Stimulated activated CD8-positive, alpha-beta memory T cell treated with anti-CD3 and anti-CD28 coated beads, Interleukin-2, amount 100 ng/mL, for 1 hour (primary cell): ENCODE measurements around the gene TOP3B.
A peak's percentile ranks its signal among the peaks of the same experiment; 100 is the strongest.

Source experiments
- DNase-seq, 2 donors: peaks; one replicate each; pipeline ENCODE4 v3.0.0-alpha.2; 2020; ENCODE audit warnings: low read depth in 2 of 2

TOP3B gene

DNA sequence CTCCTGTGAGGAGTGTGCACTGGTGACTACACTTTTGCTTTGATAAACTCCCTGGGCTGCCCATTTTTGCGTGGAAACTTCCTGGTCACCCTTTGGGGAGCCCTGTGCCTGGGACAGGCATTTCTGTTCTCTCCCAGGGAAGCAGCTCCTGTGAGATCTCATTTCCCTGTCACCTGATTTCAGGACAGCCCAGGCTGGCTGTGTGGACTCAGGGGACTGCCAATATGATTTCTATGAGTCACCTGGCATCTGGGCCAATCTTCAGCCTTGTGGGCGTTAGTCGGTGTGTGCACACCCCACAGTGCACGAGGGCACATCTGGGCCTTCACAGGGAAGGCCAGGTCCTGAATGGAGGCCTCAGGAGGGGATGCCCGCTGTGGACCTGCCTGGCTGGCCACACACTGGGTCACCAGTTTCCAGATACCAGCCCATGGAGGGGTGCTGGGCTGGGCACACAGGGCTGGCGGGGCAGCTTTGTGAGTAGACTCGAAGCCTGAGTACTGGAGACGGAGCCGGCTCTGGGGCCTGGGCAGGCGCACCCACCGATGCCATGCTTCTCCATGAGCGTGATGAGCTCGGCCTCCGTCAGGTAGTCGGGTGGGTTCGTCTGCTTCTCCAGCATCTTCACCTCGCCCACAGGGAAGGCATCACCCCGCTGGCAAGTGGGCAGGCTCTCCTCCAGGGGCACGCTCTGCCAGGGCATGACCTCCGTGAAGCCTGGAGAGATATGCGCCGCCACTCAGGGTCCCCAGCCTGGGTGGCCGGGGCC, 20.5 kb downstream of the TOP3B start:
- no peak for DNase-seq

DNA sequence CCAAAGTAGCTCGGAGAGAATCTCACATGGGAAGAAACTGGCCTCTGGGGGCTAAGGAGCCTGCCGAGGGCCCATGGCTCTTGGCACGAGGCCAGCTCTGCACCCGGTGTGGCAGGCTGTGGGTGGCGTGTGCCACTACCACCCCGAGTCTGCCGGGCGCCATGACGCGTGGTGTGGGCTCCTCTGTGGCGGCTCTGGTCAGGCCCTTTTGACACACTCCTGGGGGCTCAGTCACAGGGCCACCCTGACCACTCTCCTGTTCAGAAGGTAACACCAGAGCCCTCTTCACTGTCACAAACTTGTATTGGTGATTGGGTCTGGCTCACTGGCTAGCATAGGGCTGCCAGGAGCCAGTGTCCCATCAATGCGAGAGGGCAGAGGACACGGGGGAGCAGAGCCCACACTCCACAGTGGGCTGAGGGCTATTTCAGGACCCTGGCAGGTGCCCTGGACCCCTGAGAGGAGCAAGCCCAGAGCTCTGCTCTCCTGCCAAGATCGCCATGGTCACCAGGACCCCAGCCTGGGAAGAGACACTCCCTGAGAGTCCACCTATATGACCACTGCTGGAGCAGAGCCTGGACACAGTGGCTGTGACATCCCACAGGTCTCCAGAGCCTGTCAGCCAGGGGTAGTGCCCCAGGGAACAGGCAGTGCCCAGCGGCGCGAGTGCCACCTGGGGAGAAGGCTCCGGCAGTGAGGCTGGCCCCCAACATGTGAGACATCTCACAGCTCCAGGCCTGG, 21.3 kb downstream of the TOP3B start:
- DNase-seq, result no peak

DNA sequence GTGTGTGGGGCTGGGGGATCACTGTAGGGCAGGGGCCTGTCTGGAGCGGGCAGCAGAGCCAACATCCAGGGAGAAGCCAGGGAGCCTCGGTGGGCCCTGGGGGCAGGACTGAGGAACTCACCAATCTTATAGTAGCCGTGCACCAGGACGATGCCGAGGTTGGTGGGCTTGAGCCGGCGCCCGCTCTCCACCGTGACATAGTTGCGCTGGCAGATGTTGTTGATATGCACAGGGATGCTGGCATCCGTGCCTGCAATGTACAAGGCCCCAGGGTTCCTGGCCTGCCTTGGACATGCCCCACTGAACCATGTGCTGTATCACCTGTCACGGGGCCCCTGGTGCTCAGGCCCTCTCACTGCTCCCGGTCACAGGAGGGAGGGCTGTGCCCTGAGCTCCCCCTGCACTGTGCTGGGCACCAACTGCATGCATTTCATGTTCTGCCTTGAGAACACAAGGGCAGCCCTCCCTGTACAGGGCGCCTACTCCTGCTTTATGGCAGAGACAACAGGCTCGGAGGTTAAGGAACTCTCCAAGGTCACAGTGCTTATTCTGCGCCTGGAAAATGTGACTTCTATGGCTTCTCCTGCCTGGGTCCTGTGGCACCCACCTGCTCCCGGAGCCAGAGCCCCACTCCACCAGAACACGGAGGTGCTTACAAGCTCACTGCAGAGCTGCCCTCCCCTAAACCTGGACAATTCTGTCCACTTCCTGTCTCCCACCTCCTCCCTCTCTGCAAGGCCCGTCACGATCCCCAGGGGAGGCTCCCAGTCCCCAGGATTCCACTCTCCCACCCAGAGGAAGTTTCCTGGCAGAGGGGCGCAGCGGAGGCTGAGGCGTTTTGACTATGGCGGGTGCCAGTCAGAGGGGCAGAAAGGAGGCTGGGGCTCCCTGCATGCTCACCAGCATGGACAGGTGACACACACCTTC, 22.1 kb downstream of the TOP3B start:
- no peak for DNase-seq

DNA sequence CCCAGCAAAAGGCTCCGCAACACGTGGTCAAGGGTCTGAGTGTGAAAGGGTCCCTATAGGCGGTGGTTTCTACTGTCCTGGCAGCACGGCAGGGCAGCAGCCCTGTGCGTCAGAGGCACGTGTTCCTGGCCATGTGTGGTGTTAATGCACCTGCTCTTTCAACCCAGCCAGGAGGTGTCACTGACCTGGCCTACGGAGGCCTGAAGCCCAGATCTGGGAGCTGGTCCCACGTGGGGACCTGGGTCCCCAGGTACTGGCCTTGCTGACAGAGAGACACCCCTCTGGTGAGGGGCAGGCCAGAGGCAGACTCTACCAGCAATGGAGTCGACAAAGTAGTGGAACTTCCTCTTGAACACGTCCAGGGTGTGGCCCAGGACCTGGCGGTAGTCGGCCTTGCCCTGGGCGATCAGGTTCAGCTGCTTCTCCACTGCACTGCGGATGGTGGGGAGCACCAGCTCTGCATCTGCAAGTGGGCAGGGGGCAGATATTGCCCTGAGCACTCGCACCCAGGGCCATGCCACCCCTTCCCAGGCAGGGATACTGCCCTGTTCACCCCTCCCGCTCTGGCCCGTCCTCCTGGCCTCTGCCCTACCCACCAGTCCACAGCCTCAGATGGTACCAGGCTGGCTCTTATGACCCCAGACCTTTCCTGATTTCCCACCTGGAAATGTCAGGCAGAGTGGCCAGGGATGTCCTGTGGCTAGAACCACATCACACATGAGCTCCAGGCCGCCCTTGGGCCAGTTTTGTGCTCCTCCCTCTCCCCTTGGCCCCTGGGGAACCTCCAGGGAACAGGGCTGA, 23.1 kb downstream of the TOP3B start:
- no peak for DNase-seq

DNA sequence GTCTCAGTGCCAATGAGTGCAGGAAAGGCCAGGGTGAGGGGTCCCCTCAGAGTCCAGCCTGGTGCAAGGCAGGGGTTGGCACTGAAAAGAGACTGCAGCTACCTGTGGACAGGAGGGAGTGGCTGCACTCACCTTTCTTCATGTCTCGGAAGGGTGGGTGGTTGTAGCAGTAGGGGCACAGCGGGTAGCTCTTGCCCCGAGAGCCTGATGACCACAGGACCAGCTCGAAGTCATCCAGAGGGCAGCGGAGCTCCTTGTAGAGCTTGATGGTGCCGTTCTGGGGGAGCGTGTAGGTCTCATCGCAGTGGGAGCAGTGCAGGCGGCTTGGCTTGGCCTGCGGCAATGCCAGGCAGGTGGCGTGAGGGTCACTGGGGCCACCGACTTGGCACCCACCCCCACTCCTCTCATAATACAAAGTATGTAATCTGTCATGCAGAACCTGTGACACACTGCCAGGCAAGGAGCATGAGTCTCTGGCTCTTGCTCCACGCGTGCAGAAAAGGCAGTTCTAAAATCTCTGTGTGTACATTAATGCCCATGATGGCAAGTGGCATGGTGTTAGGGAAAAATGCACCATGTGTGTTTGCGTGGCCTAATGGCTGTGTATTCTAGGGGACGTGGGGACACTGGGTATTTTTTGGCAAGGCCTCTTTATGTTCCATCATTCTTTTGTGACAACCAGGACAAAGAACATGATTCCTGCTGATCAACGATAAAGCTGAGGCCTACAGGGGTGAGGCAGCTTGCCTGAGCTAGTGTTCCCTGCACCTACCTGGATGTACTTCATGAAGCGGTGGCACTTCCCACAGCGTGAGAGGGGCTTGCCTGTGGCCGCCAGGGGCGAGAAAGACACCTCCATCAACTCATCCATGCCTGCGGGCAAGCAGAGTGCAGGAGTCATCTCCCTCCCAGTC, 24.0 kb downstream of the TOP3B start:
- no peak for DNase-seq

DNA sequence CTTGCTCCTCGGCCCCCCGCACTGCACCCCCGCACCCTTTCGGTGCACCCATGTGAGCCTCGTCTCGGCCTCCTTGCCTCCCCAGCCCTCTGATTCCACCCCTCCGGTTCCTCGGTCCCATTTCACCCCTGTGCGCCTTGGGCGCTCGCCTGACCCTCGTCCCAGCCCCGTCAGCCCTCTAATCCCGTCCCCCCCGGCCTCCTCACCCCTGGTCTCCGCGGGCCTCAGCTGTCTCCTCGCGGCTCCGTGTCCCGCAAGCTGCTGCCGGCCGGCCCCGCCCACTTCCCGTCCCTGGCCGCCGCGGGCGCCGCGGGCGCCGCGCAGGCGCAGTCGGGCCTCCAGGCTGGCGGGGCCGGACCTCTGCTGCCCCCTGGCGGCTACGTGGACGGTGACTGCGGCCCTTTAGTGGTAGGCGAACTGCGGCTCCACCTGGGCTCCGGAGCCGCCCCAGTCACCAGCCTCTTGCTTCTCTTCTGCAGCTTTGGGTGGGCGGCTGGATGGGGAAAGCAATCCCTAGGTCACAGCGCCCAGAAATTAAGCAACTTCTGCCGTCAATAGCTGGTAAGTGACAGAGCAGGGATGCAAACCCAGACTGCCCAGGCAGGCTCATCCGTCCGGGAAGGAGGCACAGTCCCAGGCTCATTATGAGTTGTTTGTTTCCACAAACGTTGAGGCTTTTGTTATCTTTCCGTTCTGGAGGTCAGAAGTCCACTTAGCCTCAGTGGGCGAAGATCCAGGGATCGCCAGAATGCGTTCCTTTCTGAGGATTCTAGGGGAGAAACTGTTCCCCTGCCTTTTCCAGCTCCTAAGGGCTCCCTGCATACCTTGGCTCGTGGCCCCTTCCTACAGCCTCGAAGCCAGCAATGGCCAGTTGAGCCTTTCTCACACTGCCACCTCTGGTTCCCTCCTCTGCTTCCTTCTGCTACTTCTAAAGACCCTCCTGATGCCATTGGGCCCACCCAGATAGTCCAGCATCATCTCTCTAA, 29.7 kb downstream of the TOP3B start, which contains the start of gene PPM1F:
PPM1F (minus strand) TSS at position 263 of the 986 bp plus-strand sequence. CDS start 6,800 bp downstream, outside the sequence.
- peak; percentile 83 to 86 for DNase-seq

DNA sequence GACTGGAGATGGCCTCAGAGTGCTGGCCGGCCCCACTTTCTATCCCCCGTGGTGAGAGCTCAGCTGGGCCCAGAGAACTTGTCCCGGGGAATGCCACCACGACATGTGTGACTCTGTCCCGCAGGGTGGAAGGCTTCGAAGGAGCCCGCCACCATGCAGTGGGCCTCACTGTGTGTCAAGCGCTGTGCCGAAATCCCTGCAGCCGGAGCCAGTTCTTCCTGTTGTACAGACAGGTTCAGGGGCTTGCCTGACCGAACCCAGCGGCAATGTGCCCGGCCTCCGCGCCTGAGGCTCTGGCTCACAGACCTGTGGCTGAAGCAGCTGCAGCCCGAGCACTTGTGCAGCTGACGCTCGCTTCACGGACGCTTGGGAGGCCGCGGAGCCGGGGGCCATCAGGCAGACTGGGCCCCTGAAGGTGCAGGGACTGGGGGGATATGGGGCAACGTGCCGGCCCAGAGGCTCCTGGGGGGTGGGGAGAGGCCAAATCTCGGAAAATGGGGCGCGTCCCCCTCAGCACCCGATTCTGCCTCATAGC, 30.6 kb downstream of the TOP3B start:
- DNase-seq, result no peak

DNA sequence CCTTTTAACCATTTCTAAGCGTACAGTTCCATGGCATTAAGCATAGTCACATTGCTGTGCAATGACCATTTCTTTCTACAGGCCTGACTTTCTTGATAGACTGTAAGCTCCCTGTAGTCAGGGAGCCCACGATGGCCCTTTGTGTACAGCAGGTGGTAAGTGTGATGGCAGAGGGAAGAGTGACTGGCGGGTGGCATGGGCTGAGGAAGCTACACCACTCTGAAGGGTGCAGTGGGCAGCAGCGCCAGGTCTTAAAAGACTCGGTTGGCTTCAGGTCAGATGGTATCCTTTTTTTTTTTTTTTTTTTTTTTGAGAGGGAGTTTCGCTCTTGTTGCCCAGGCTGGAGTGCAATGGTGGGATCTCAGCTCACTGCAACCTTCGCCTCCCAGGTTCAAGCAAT, 31.5 kb downstream of the TOP3B start:
- DNase-seq, result no peak

DNA sequence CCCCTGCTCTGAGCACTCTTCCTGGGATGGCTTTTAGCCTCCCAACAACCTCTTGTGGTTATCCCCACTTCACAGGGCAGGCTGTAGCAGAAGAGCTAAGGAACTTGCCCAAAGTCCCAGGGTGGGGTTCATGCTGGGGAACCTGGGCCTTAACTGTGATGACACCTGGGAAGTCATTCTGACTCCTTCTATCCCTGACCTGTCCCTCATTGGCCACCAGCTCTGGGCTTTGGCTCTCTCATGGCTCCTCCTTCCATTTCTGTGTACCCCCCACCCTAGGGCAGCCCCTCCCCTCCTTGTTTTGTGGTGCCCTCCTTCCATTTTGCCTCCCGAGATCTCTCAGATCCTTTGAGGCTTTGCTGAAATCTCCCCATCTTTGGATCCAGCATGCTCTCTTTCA, 32.6 kb downstream of the TOP3B start:
- DNase-seq, result no peak

DNA sequence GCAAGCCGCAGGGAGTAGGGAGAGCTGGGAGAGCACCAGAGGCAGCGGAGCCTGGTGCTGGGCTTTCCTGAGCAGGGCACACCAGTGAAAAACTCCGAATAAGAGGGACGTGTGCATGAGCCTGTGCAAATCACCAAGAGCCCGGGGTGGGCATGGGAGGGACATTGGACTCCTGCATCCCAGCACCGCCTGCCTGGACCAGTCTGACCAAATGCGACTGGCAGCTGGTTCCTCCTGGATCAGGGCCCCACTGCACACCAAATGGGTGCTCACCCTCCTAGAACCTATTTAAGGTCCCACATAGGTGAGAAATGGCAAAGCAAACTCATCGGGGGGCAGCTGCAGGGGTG, 33.0 kb downstream of the TOP3B start:
- DNase-seq, result no peak

DNA sequence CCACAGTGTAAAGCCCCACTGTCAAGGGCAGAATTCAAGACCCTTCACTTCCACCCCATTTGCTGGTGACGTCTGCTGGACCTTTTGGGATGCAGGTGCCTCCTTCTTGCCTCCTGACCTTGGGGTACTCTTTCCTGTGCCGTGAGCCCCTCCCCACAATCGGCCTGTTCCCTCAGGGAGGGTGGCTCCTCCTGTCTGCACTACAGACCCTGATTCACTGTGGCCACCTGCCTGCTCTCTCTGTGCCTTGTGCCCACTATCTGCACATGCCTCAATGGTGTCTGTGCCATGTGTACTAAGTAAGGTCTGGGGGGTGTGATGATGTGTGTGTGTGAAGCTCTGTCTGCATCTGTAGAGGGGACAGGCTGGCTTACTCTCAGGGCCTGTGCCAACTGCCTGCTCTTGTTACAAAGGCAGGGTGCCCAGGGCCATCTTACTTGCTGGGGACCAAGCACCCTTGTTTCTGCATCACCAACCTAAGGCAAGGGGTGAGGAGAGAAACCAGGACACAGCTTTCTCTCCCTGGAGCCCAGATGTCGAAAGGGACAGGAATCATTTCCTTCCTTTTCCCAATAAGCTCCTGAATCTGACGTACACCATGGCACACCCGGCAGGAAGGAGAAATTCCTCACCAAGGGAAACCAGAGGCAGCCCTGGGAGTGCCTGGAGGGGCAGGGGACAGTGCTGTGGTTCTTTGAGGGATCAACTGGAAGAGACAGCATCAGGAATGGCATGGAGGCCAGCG, 33.6 kb downstream of the TOP3B start:
- no peak for DNase-seq

DNA sequence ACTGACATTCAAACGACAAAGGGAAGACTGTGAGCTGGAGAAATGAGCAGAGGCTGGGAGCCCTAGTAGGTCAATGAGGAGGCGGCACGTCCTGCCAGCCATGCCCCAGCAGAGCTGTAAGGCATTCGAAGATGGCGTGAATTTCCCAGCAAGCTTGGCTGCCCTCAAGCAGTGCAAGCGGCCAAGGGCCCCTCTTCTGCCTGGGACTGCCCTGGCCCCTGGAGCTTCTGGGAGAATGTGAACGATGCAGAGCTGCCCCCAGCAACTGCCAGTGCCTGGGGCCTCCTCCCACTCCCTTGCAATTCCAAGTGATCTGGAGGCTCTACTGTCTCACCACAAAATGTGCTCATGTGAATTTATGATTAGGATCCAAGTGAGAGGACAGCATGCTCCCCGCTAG, 34.2 kb downstream of the TOP3B start:
- DNase-seq, result no peak

DNA sequence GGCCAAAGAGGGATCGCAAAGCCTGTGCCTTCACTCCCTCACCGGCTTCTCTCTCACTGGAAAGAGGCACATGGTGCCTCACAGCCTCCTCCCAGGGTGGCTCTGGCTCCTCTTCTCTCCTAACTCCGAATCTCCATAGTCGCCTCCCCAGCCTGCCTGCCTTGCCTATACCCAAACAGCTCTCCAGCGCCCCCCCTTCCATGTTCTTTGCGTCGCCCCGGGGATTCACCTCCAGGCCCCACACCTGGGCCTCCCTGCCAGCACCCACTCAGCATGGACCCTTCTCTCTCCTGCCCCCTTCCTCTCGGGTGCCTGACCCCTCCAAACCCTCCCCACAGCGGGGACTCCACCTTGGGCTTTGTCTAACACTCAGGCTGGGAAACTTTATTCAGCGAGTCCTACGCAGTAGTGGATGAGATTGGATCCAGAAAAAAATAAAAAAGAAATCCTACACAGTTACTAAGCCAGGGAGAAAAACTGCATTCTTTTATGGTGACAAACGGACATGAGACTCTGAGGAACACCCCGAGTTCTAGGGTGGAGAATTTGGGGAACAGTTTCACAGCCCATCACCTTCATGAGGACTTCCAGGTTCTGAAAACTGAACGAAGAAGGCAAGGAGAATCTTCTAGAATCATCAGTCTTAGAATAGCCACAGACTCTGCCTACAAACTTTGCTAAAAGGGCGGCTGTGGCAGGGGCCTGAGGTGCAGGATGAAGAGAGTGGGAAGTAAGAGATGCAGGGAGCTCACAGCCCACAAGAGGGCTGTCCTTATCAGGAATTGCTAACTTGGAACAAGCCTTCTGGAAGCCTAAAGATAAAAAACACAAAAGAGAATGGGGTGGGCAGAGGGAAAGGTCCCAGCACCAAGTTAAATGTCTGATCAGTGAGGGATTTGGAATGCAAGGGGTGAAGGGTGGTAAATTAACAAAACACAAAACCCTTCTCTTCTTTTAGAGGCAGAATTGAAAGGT, 35.3 kb downstream of the TOP3B start:
- DNase-seq, result no peak

DNA sequence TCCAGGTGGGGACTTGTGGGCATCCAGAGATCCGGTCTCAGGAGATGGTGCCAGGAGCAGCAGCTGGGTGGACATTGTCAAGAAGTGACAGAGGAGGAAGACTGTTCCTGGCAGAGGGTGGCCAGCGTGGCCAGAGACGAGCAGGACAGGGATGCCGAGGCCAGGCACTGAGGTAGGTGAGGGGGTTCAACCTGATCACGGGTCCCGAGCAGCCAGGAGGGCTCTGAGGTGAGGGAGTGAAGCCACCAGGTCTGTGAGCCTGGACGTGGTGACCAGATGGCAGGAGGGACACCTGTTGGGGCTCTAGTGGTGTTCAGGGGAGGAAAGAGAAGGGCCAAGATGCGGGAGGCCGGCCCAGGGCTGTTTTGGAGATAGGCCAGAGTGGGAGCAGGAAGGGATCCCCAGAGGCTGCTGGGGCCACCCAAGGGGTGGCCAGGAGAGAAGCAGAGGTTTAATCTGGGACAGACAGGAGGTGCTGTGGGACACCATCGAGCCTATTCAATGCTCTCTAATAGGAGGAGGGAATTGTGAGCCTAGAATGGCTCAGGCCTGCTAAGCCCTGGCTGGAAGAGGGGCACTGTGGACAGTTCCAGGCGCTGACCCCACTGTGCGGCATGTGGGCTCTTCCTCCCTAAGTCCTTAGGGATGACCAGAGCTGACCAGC, 36.2 kb downstream of the TOP3B start:
- DNase-seq, result no peak

DNA sequence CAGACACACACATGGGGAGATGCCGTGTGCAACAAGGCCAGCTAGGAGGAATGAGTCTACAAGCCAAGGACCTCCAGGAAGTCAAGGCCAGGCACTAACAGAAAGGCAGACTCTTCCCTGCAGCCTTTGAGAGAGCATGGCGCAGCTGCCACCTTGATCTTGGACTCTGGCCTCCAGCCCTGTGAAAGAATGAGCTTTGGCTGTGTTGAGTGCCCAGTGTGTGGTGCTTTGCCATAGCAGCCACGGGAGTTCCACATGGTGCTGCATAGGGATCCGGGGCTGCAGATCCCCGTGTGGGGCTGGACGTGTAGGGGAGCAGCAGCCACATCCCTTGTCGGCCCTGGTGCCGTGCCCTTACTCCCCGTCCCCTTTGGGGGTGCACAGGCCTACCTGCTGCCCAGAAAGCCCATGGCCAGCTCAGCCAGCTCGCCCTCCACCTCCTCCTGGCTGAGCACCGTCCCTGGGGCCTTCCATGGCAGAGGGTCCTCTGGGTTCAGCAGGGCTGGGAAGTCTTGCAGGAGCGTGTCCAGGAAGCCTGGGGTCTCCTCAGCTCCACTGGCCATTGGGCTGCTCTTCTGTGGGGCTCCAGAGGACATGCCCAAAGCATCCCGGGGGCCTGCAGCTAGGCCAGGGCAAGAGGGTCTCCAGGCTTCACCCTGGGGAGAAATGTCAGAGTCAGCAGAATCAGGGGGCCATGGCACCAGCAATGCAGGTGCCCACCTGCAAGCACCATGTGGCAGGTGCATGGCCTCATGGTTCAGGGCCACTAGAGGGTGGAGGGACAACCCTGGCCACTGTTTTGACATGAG, 36.9 kb downstream of the TOP3B start:
- no peak for DNase-seq

DNA sequence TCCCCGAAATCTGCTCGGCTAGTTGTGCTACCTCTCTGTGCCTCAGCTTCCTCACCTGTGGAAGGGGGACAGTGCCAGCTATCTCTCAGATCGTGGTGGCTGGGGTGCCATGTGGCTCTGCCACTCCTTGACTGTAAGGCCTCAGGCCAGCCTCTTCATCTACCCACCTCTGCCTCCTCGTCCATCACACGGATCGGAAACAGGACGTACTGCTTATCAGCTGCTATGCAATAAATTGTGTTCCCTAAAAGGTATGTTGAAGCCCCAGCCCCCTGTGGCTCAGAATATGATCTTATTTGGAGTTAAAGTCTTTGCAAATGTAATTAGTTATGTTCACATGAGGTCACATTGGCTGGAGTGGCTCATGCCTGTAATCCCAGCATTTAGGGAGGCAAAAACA, 37.7 kb downstream of the TOP3B start:
- DNase-seq, result no peak
